NCI-H2196 (cell line): ENCODE results near the gene LZTFL1.

Experiments used
- DNase-seq: peaks from one replicate; lab custom pipeline; 2025; ENCODE audit not compliant: unreplicated experiment; lab: John Stamatoyannopoulos, UW

LZTFL1 gene

GRCh38 chr3:45841757-45842491 is at the start of gene LZTFL1:
Gene LZTFL1 (minus strand): TSS chr3:45842119. CDS start chr3:45841991, 128 bp downstream.
- DNase-seq: peak; percentile 89

- DNase-seq: peak; percentile 26
Observed at GRCh38 chr3:45890405-45890804, 48.5 kb upstream of the LZTFL1 start.

- DNase-seq: no peak
Observed at GRCh38 chr3:45889337-45889736, 47.4 kb upstream of the LZTFL1 start.

- no peak for DNase-seq
Observed at GRCh38 chr3:45887759-45888511, 46.0 kb upstream of the LZTFL1 start.

- DNase-seq: no peak
Observed at GRCh38 chr3:45887285-45887684, 45.4 kb upstream of the LZTFL1 start.

GRCh38 chr3:45885979-45886705 is 44.2 kb upstream of the LZTFL1 start, which contains the start of gene CCR9:
Gene CCR9 (plus strand): TSS chr3:45886543. CDS start chr3:45894934, 8,391 bp downstream.
- no peak for DNase-seq

- DNase-seq: no peak
Observed at GRCh38 chr3:45884368-45885201, 42.7 kb upstream of the LZTFL1 start.

- DNase-seq: peak; percentile 1
Observed at GRCh38 chr3:45881078-45882022, 39.4 kb upstream of the LZTFL1 start.

- DNase-seq: no peak
Observed at GRCh38 chr3:45880725-45881077, 38.8 kb upstream of the LZTFL1 start.

GRCh38 chr3:45878124-45878523 is 36.2 kb upstream of the LZTFL1 start:
- DNase-seq: no peak

GRCh38 chr3:45874677-45875346 is 32.9 kb upstream of the LZTFL1 start:
- no peak for DNase-seq

GRCh38 chr3:45873638-45874037 is 31.7 kb upstream of the LZTFL1 start:
- no peak for DNase-seq

- no peak for DNase-seq
Observed at GRCh38 chr3:45873036-45873435, 31.1 kb upstream of the LZTFL1 start.

GRCh38 chr3:45872569-45872968 is 30.6 kb upstream of the LZTFL1 start:
- no peak for DNase-seq

GRCh38 chr3:45871780-45872179 is 29.9 kb upstream of the LZTFL1 start:
- DNase-seq: no peak

GRCh38 chr3:45870099-45870498 is 28.2 kb upstream of the LZTFL1 start:
- no peak for DNase-seq

- no peak for DNase-seq
Observed at GRCh38 chr3:45869638-45870037, 27.7 kb upstream of the LZTFL1 start.

GRCh38 chr3:45868650-45869049 is 26.7 kb upstream of the LZTFL1 start:
- DNase-seq: no peak

- DNase-seq: no peak
Observed at GRCh38 chr3:45868213-45868612, 26.3 kb upstream of the LZTFL1 start.
